Gastrocnemius medialis (tissue), 4 donors: ENCODE results near the gene SF1.

Source experiments
- CTCF ChIP-seq, 5 experiments: fragments of 450-650 bp in 3 of 5; fragments of 200-600 bp in 2 of 5; sonication (generic) in 2 of 5; IDR thresholded peaks in 4 of 5; conservative IDR thresholded peaks in 1 of 5; 1 replicate in 4 of 5; 2 replicates in 1 of 5; pipeline ENCODE4 v1.5.1; 2016 to 2019; ENCODE audit warnings: antibody characterized with exemption in 5 of 5, mild to moderate bottlenecking in 3 of 5, moderate library complexity in 3 of 5
- POLR2A ChIP-seq, 2 donors: fragments of 450-650 bp; IDR thresholded peaks; one replicate each; pipeline ENCODE4 v1.6.1; 2017; ENCODE audit warnings: antibody characterized with exemption in 2 of 2, mild to moderate bottlenecking in 2 of 2, moderate library complexity in 2 of 2

GRCh38 chr11:64757549-64758329 is 20.6 kb downstream of the SF1 start:
- no peak for TF ChIP-seq CTCF (IDR thresholded peaks at IDR 0.05 in 4 of 5, conservative IDR thresholded peaks at IDR 0.05 in 1 of 5)
- no peak for TF ChIP-seq POLR2A (IDR thresholded peaks at IDR 0.05)
